Neural crest cell (in vitro differentiated cells): ENCODE data around the gene IRF1. TPM values are rescaled to one million over a fixed set of nuclear protein-coding genes. Genes with fewer than 3 reads are reported as not detected.

Experiments used
- DNase-seq: peaks from one replicate; pipeline ENCODE4 v3.0.0; 2021; ENCODE audit warnings: low read depth, mixed read lengths, low spot score
- H3K27ac Mint-ChIP-seq: one replicate; pipeline ENCODE4 v1.8.0; 2021; ENCODE audit warnings: mild to moderate bottlenecking, mixed read lengths; ENCODE audit not compliant: unreplicated experiment
- H3K27me3 Mint-ChIP-seq: 2 replicates; pipeline ENCODE4 v1.8.0; 2021; ENCODE audit warnings: low read depth, mild to moderate bottlenecking, mixed read lengths
- H3K36me3 Mint-ChIP-seq: 2 replicates; pipeline ENCODE4 v1.8.0; 2021; ENCODE audit warnings: low read depth, mild to moderate bottlenecking, mixed read lengths
- H3K4me1 Mint-ChIP-seq: 2 replicates; pipeline ENCODE4 v1.8.0; 2021; ENCODE audit warnings: mixed read lengths
- H3K4me3 Mint-ChIP-seq: one replicate; pipeline ENCODE4 v1.8.0; 2021; ENCODE audit warnings: mild to moderate bottlenecking, mixed read lengths
- H3K9me3 Mint-ChIP-seq: 2 replicates; pipeline ENCODE4 v1.8.0; 2021; ENCODE audit warnings: mixed read lengths
- total RNA-seq: library from RNA; stranded (reverse); gene quantifications from 2 replicates; pipeline ENCODE4 v1.2.1, GENCODE V29; 2021
- TF ChIP-seq, protein P1 (sequence below): fragments of 200-600 bp; sonication (generic); conservative IDR thresholded peaks from 2 replicates; pipeline ENCODE4 v1.5.0; 2021; ENCODE audit warnings: antibody characterized with exemption, mild to moderate bottlenecking

Gene IRF1
- total RNA-seq, 1 donor from 2014 or later, result 4.5 TPM

DNA sequence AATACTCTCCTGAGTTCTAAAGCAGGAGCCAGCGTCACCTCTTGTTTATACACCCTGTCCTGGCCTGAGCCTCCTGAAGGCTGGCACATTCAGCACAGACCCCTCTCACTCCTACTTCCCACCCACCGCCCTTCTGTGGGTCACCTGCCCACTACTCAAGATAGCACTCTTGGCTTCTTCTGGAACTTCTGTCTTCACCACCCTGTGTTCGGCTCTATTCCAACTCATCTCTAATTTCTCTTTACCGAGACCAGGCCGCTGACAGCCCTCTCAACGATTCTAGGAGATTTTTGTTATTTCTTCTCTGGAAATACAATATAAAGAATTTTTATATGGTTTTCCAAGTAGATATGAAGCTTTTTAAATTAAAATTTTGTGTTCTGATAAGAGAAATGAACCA lies 57.4 kb downstream of the IRF1 start:
- H3K27me3 Mint-ChIP-seq, result no peaks in the 10 kb centered on the region
- H3K4me1 Mint-ChIP-seq, result peaks cover 15% of the 10 kb centered on the region
- H3K36me3 Mint-ChIP-seq, result no peaks in the 10 kb centered on the region
- no peak overlapping the region for H3K4me3 Mint-ChIP-seq
- TF ChIP-seq, protein P1, sequence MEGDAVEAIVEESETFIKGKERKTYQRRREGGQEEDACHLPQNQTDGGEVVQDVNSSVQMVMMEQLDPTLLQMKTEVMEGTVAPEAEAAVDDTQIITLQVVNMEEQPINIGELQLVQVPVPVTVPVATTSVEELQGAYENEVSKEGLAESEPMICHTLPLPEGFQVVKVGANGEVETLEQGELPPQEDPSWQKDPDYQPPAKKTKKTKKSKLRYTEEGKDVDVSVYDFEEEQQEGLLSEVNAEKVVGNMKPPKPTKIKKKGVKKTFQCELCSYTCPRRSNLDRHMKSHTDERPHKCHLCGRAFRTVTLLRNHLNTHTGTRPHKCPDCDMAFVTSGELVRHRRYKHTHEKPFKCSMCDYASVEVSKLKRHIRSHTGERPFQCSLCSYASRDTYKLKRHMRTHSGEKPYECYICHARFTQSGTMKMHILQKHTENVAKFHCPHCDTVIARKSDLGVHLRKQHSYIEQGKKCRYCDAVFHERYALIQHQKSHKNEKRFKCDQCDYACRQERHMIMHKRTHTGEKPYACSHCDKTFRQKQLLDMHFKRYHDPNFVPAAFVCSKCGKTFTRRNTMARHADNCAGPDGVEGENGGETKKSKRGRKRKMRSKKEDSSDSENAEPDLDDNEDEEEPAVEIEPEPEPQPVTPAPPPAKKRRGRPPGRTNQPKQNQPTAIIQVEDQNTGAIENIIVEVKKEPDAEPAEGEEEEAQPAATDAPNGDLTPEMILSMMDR, result no peak
- DNase-seq, result no peak
- no peak overlapping the region for H3K27ac Mint-ChIP-seq
- no peaks in the 10 kb centered on the region for H3K9me3 Mint-ChIP-seq

DNA sequence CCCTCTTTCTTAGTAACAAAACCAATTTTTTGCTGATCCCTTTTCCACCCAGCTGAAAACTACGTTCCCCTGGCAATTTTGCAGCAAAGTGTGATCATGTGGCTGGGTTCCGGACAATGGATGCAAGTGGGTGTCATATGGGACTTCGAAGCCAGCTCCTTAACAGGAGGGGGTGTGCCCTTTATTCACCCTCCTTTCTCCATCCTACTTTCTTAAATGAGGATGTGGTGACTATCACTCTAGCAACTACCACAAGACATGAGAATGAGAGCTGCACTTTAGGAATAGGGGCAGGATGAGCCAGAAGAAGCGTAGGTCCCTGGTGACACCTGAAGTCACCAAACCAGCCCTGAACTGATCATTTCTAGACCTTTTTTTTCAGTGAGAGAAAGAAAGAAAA lies 58.9 kb downstream of the IRF1 start:
- no peak overlapping the region for H3K27ac Mint-ChIP-seq
- H3K4me1 Mint-ChIP-seq, result peaks cover 5% of the 10 kb centered on the region
- no peaks in the 10 kb centered on the region for H3K27me3 Mint-ChIP-seq

More for the DNA sequence above, 58.9 kb downstream of the IRF1 start:
- Mint-ChIP-seq H3K4me3 (no peak overlapping the region), H3K9me3 (no peaks in the 10 kb centered on the region), H3K36me3 (no peaks in the 10 kb centered on the region)
- TF ChIP-seq, protein P1, result no peak
- DNase-seq, result no peak

Other genes starting within 250 kb of the IRF1 start
- gene PDLIM4, start 233.1 kb downstream of the IRF1 start, total RNA-seq, result 37.4 and 38.0 TPM in 2 replicates
- gene SLC22A4, start 196.4 kb downstream of the IRF1 start, total RNA-seq, result 0.47 and 0.68 TPM in 2 replicates
- gene SLC22A5, start 121.1 kb downstream of the IRF1 start, total RNA-seq, result 5.6 and 6.4 TPM in 2 replicates
- not detected in 2 replicates for gene IL5, start 52.7 kb upstream of the IRF1 start, total RNA-seq
- gene RAD50, start 66.2 kb upstream of the IRF1 start, total RNA-seq, result 35.2 and 37.1 TPM in 2 replicates
- gene IL13, start 167.4 kb upstream of the IRF1 start, total RNA-seq, result not detected in 2 replicates
- gene IL4, start 183.2 kb upstream of the IRF1 start, total RNA-seq, result not detected in 2 replicates
- gene KIF3A, start 246.8 kb upstream of the IRF1 start, total RNA-seq, result 22.6 and 23.8 TPM in 2 replicates